Cardiac muscle cell (in vitro differentiated cells and primary cell): ENCODE results near the gene IFFO2. TPM values are rescaled to one million over a fixed set of nuclear protein-coding genes. Genes with fewer than 3 reads are reported as not detected.
A peak's percentile ranks its signal among the peaks of the same experiment; 100 is the strongest.

Experiments
- DNase-seq, 2 donors: peaks; one replicate each; pipeline versions ENCODE4 v3.0.0 to v3.0.0-alpha.2; 2010 to 2017; ENCODE audit warnings: low read depth in 1 of 2, low spot score in 1 of 2
- H3K27ac ChIP-seq: fragments of 200-600 bp; sonication (generic); 2 replicates; pipeline ENCODE4 v1.5.1; 2016
- H3K27me3 ChIP-seq: fragments of 200-600 bp; sonication (generic); 2 replicates; pipeline ENCODE4 v1.6.0; 2016; ENCODE audit warnings: control low read depth
- H3K36me3 ChIP-seq: fragments of 200-600 bp; sonication (generic); 2 replicates; pipeline ENCODE4 v1.5.1; 2016; ENCODE audit warnings: control low read depth
- H3K4me1 ChIP-seq: fragments of 200-600 bp; sonication (generic); 2 replicates; pipeline ENCODE4 v1.8.1; 2017; ENCODE audit warnings: low read depth, mild to moderate bottlenecking, mixed run types
- H3K4me3 ChIP-seq: fragments of 200-600 bp; sonication (generic); 2 replicates; pipeline ENCODE4 v1.5.1; 2016; ENCODE audit warnings: mild to moderate bottlenecking
- H3K9me3 ChIP-seq: fragments of 200-600 bp; sonication (generic); 2 replicates; pipeline ENCODE4 v1.5.1; 2017; ENCODE audit warnings: low read depth, mild to moderate bottlenecking, control low read depth
- CTCF ChIP-seq: IDR thresholded peaks from 2 replicates; pipeline ENCODE4 v1.5.1; 2012; ENCODE audit warnings: low read depth, mild to moderate bottlenecking, low read length
- polyA plus RNA-seq: library from polyadenylated mRNA; unstranded; fragments of >200 nt; fragmentation: Nextera tagmentation; extraction: Ambion mirVana; gene quantifications from 2 replicates; pipeline ENCODE4 v1.2.1, GENCODE V29; 2016
- total RNA-seq: library from RNA; depleted of rRNA; stranded (reverse); fragments of >200 nt; gene quantifications from 2 replicates; pipeline ENCODE4 v1.2.3, GENCODE V29; 2016

The IFFO2 gene
- total and polyA plus RNA-seq, 2 experiments from 2014 or later, result 0.78 to 18.5 TPM

- Histone ChIP-seq H3K9me3 (no peaks in the 10 kb centered on the region), H3K27me3 (no peaks in the 10 kb centered on the region), H3K36me3 (peaks cover 7% of the 10 kb centered on the region), H3K4me3 (no peak overlapping the region), H3K27ac (no peak overlapping the region), H3K4me1 (no peaks in the 10 kb centered on the region)
- no peak for TF ChIP-seq CTCF
- DNase-seq, result peak in 1 of 2 donors; percentile 17
Observed at GRCh38 chr1:18886003-18886335, 70.5 kb downstream of the IFFO2 start.

DNA sequence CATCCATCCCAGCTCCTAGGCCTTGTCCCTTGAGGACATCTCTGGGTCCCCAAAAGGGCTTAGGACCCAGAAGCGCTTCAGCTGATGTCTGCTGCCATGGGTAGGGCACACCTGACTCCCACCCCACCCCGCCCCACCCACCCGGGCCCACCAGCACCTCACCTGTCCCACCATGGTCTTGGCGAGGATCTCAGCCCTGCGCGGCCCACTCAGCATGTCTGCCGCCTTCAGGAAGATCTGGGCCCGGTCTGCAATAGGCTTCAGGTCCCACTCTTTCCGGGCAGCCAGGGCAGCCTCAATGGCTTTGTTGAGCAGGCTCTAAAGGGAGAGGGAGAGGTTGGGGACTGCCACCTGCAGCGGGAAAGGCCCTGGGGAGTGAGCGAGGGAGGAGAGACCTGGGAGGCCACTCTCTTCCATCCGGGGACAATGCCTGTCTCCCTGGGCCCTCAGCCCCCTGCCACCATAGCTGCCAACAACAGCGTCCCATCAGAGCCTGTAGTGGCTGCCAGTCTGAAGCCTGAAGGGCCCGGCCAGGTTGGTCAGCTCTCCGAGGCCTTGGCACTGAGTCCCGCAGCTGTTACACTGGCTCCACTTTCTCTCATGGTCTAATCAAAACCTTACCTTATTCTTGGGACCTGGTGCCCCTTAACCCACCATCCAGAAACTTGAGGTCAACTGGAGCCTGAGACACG, 71.0 kb downstream of the IFFO2 start:
- TF ChIP-seq CTCF, result no peak
- no peaks in the 10 kb centered on the region for H3K9me3 ChIP-seq

DNA sequence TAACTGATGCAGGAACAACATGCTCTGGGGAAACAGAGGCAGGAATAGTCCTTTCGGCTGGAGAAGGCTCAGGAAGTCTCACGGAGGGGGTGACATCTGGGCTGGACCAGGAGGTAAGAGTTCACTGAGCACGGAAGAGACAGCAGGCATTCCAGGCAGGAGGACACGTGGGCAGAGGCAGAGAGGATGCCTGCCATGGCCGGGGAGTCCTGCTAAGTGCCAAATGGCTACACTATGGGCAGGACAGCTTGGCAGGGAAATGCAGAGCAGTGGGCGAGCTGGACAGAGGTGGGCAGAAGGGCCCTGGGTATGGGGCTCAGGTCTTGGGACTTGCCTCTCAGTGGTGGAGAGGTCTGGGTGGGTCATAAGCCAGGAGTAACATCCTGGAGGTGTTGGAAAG, 71.7 kb downstream of the IFFO2 start:
- Histone ChIP-seq H3K4me1 (no peaks in the 10 kb centered on the region), H3K36me3 (peaks cover 7% of the 10 kb centered on the region), H3K27me3 (no peaks in the 10 kb centered on the region), H3K27ac (no peak overlapping the region), H3K9me3 (no peaks in the 10 kb centered on the region), H3K4me3 (no peak overlapping the region)
- no peak for DNase-seq
- TF ChIP-seq CTCF, result no peak

More for the DNA sequence above, 71.0 kb downstream of the IFFO2 start:
- Histone ChIP-seq H3K27ac (no peak overlapping the region), H3K27me3 (no peaks in the 10 kb centered on the region), H3K4me3 (no peak overlapping the region), H3K36me3 (peaks cover 7% of the 10 kb centered on the region), H3K4me1 (no peaks in the 10 kb centered on the region)
- DNase-seq, result no peak

DNA sequence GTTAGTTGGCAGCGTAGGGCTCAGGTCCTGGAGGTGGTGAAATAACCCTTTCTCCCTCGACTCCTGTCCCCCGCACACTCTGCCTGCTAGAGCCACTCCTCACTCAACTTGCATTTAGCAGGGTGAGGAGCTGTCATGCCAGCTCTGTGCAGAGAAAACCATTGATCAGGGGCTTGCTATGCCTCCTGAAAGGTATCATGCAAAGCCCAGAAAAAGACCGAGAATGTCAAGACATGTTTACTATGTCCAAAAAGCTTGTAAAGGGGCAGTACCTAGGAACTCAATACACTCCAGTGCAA, 72.1 kb downstream of the IFFO2 start:
- H3K27me3 ChIP-seq, result no peaks in the 10 kb centered on the region
- DNase-seq, result no peak
- H3K9me3 ChIP-seq, result no peaks in the 10 kb centered on the region
- no peak overlapping the region for H3K4me3 ChIP-seq
- H3K27ac ChIP-seq, result no peak overlapping the region
- H3K4me1 ChIP-seq, result no peaks in the 10 kb centered on the region
- no peak for TF ChIP-seq CTCF
- H3K36me3 ChIP-seq, result peaks cover 7% of the 10 kb centered on the region

DNA sequence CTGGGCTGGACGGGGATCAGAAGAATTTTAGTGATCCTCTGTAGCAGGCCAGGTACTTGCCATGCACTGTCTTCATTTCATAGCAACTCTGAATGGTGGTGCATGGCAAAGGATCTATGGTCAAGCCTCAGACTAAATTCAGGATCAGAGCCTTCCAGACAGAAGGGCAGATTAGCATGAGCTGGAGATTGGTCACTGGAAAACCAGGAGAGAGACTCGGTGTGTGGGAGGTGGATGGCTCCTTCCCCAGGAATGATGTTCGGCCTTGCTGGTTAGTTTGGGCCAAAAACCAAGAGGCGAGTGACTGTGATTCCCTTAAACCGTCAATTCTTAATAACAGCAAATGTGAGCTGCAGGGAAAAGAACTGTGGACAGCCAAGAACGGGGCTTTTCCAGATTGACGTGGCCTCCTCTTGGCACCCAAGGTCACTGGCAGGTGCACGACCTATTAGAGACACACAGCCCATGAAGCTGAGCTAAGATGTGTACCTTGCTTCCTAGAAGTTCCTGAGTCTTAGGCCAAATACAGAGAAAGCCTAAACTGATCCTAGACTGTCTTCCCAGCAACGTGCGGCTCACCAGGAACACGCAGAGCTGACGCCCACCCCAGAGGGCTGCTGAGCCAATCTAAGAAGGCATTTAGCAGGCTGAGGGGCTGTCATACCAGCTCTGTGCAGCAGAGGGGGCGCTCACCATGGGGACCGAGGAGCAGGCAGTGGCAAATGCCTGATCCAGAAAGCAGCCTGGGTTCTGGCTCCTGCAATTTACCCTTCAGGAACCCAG, 72.6 kb downstream of the IFFO2 start:
- Histone ChIP-seq H3K36me3 (peaks cover 7% of the 10 kb centered on the region), H3K27ac (no peak overlapping the region), H3K9me3 (no peaks in the 10 kb centered on the region), H3K4me1 (no peaks in the 10 kb centered on the region), H3K4me3 (no peak overlapping the region), H3K27me3 (no peaks in the 10 kb centered on the region)
- DNase-seq, result peak; percentile 78 to 84
- peak; percentile 96 for TF ChIP-seq CTCF
